ENCODE measurements around the gene SLC7A6OS. TPM values are rescaled to one million over a fixed set of nuclear protein-coding genes. Genes with fewer than 3 reads are reported as not detected.

SLC7A6OS gene
- total RNA-seq, 3 donors from 2014 or later, result 16.4 to 18.6 (median 16.5) TPM

DNA sequence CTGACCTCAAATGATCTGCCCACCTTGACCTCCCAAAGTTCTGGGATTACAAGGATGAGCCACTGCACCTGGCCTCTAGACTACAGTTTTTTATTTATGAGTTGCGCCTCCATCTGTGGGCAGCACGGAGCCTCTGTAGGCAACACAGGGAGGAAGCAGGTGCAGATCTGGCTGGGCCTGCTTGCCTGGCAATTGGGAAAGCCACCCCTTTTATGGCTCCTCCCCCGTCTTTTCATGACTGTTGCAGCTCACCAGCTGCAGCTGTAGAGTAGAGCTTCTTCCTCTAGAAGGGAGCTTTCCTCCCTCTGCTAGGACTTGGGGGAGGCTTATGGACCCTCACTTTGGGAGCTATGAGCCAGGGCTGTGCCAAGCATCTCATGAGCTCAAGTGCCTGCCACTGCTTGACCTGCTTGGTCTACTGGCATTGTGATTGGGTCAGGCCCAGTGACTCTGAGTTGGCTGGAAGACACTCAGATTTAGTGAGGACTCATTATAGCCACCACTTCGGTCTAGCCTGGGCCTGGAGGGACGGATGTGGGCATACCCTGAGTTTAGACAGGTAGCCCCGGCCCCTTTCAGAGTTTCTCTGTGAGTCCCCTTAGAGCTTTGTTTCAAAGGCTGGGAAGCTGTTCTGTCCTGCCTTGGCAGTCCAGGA is 53.4 kb downstream of the SLC7A6OS start:
- no peaks in the 10 kb centered on the region for H3K4me1 ChIP-seq
- no peak for DNase-seq (ENCODE audit: low spot score in 2 of 2)
- peaks cover 5% of the 10 kb centered on the region for H3K36me3 ChIP-seq
- no peak for TF ChIP-seq POLR2A (IDR thresholded peaks at IDR 0.05)
- TF ChIP-seq, protein P1, sequence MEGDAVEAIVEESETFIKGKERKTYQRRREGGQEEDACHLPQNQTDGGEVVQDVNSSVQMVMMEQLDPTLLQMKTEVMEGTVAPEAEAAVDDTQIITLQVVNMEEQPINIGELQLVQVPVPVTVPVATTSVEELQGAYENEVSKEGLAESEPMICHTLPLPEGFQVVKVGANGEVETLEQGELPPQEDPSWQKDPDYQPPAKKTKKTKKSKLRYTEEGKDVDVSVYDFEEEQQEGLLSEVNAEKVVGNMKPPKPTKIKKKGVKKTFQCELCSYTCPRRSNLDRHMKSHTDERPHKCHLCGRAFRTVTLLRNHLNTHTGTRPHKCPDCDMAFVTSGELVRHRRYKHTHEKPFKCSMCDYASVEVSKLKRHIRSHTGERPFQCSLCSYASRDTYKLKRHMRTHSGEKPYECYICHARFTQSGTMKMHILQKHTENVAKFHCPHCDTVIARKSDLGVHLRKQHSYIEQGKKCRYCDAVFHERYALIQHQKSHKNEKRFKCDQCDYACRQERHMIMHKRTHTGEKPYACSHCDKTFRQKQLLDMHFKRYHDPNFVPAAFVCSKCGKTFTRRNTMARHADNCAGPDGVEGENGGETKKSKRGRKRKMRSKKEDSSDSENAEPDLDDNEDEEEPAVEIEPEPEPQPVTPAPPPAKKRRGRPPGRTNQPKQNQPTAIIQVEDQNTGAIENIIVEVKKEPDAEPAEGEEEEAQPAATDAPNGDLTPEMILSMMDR (IDR thresholded peaks at IDR 0.05), result no peak
- TF ChIP-seq POLR2AphosphoS5 (IDR thresholded peaks at IDR 0.05), result no peak
- H3K4me3 ChIP-seq, result no peak overlapping the region
- intact Hi-C loops (cut with DNase I; ENCODE audit: low total_unique reads), result no loop called here
- H3K9me3 ChIP-seq, result no peaks in the 10 kb centered on the region
- no peaks in the 10 kb centered on the region for H3K27me3 ChIP-seq
- peak overlapping the region; percentile 52 to 72 for H3K27ac ChIP-seq

DNA sequence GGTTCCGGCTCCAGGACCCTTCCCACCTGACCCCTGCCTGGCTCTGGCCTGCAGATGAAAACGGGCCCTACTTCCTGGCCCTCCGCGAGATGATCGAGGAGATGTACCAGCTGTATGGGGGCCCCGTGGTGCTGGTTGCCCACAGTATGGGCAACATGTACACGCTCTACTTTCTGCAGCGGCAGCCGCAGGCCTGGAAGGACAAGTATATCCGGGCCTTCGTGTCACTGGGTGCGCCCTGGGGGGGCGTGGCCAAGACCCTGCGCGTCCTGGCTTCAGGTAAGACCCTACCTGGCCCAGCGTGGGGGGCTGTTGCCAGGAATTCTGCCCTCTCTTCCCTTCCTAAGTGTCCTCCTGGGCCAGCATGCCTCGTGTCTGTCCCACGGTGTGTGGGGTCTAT is 55.0 kb downstream of the SLC7A6OS start:
- TF ChIP-seq, protein P1 (IDR thresholded peaks at IDR 0.05), result no peak
- TF ChIP-seq POLR2A (IDR thresholded peaks at IDR 0.05) (no peak), POLR2AphosphoS5 (IDR thresholded peaks at IDR 0.05) (no peak)
- H3K36me3 ChIP-seq, result peaks cover 5% of the 10 kb centered on the region
- no peak overlapping the region for H3K4me3 ChIP-seq
- no peak for DNase-seq (ENCODE audit: low spot score in 2 of 2)
- H3K4me1 ChIP-seq, result no peaks in the 10 kb centered on the region
- intact Hi-C loops (cut with DNase I; ENCODE audit: low total_unique reads), result loop anchor here (1.0 kb wide), 1 partner anchor 28 kb away; no protein-coding TSS in a partner anchor
- H3K9me3 ChIP-seq, result no peaks in the 10 kb centered on the region
- H3K27ac ChIP-seq, result no peak overlapping the region
- H3K27me3 ChIP-seq, result no peaks in the 10 kb centered on the region

DNA sequence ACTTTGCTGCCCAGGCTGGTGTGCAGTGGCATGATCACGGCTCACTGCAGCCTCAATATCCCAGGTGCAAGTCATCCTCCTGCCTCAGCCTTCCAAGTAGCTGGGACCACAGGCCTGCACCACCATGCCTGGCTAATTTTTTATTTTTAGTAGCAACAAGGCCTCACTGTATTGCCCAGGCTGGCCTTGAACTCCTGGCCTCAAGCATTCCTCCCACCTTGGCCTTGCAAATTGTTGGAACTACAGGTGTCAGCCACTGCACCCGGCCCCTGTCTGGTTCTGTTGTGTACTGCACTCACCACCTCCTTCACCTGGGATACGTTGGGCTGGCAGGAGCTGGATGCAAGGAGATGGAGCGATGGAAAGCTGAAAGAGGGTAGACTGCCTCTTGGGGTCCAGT is 57.0 kb downstream of the SLC7A6OS start:
- TF ChIP-seq, protein P1 (IDR thresholded peaks at IDR 0.05), result no peak
- TF ChIP-seq POLR2A (IDR thresholded peaks at IDR 0.05) (no peak), POLR2AphosphoS5 (IDR thresholded peaks at IDR 0.05) (no peak)
- intact Hi-C loops (cut with DNase I; ENCODE audit: low total_unique reads), result no loop called here
- no peak overlapping the region for H3K27ac ChIP-seq
- H3K9me3 ChIP-seq, result no peaks in the 10 kb centered on the region
- no peak overlapping the region for H3K4me3 ChIP-seq
- no peaks in the 10 kb centered on the region for H3K27me3 ChIP-seq
- no peaks in the 10 kb centered on the region for H3K4me1 ChIP-seq
- H3K36me3 ChIP-seq, result no peaks in the 10 kb centered on the region
- DNase-seq (ENCODE audit: low spot score in 2 of 2), result no peak

DNA sequence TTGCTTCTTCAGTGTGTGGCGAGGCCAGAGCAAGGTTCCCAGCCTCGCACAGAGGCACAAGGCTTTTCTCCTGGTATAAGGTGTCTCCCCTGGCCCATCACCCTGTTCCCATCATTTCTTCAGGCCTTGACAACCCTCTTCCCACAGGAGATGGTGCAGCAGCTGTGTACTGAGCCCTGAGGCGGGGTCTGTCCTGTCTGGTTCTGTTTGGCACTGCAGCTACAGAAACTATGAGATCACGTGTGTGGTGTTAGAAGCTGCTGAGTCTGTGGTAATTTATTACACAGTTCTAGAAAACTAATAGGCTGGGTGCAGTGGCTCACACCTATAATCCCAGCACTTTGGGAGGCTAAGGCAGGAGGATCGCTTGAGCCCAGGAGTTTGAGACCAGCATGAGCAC is 58.4 kb downstream of the SLC7A6OS start:
- no peaks in the 10 kb centered on the region for H3K36me3 ChIP-seq
- no peak for TF ChIP-seq POLR2A (IDR thresholded peaks at IDR 0.05)
- TF ChIP-seq POLR2AphosphoS5 (IDR thresholded peaks at IDR 0.05), result no peak
- TF ChIP-seq, protein P1 (IDR thresholded peaks at IDR 0.05), result no peak
- H3K27me3 ChIP-seq, result no peaks in the 10 kb centered on the region
- intact Hi-C loops (cut with DNase I; ENCODE audit: low total_unique reads), result no loop called here
- no peak overlapping the region for H3K4me3 ChIP-seq
- no peaks in the 10 kb centered on the region for H3K9me3 ChIP-seq
- no peak for DNase-seq (ENCODE audit: low spot score in 2 of 2)
- H3K27ac ChIP-seq, result no peak overlapping the region
- no peaks in the 10 kb centered on the region for H3K4me1 ChIP-seq

DNA sequence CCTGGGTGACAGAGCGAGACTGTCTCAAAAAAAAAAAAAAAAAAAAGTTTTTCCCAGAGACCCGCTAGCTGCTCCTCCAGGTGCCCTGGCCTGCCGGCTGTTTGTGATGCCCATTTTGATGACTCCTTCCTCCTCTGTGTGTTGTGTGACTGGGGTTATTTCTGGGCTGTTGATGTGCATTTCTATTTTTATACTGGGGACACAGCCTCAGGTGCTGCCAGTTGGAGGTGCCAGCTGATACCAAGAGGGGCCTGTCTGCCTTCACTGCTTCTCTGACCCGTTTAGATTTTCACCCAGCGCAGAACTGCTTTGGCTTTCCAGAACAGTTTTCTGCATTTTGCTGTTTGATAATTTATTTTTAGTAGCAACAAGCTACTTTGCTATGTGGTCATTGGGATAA is 58.9 kb downstream of the SLC7A6OS start:
- DNase-seq (ENCODE audit: low spot score in 2 of 2), result no peak
- H3K27ac ChIP-seq, result no peak overlapping the region
- H3K4me1 ChIP-seq, result no peaks in the 10 kb centered on the region
- no peak overlapping the region for H3K4me3 ChIP-seq
- TF ChIP-seq, protein P1 (IDR thresholded peaks at IDR 0.05), result no peak
- TF ChIP-seq POLR2A (IDR thresholded peaks at IDR 0.05), result no peak
- TF ChIP-seq POLR2AphosphoS5 (IDR thresholded peaks at IDR 0.05), result no peak
- no peaks in the 10 kb centered on the region for H3K27me3 ChIP-seq
- H3K9me3 ChIP-seq, result no peaks in the 10 kb centered on the region
- intact Hi-C loops (cut with DNase I; ENCODE audit: low total_unique reads), result no loop called here
- no peaks in the 10 kb centered on the region for H3K36me3 ChIP-seq
